Stimulated activated naive CD8-positive, alpha-beta T cell treated with anti-CD3 and anti-CD28 coated beads, Interleukin-15, amount 100 ng/mL, for 72 hours (primary cell): ENCODE data around the gene PCNT.

Experiments
- ATAC-seq: fragments of 150-1000 bp; cut with Tn5 transposase; 2 replicates; pipeline ENCODE4 v1.10.0; 2021; ENCODE audit warnings: mild to moderate bottlenecking, moderate library complexity
- DNase-seq, 2 donors: peaks; one replicate each; pipeline ENCODE4 v3.0.0; 2021 to 2022
- H3K27ac Mint-ChIP-seq, 2 donors: one replicate each; pipeline ENCODE4 v1.8.0; 2022; ENCODE audit warnings: mild to moderate bottlenecking in 2 of 2, mixed read lengths in 2 of 2, moderate library complexity in 2 of 2
- H3K27me3 Mint-ChIP-seq: one replicate; pipeline ENCODE4 v1.8.0; 2022; ENCODE audit warnings: mixed read lengths
- H3K4me1 Mint-ChIP-seq: one replicate; pipeline ENCODE4 v1.8.0; 2022; ENCODE audit warnings: mild to moderate bottlenecking, mixed read lengths
- H3K4me3 Mint-ChIP-seq, 2 donors: one replicate each; pipeline ENCODE4 v1.8.0; 2022; ENCODE audit warnings: mild to moderate bottlenecking in 2 of 2, mixed read lengths in 2 of 2, moderate library complexity in 1 of 2
- H3K9me3 Mint-ChIP-seq, 2 donors: one replicate each; pipeline ENCODE4 v1.8.0; 2022; ENCODE audit warnings: mixed read lengths in 2 of 2

The PCNT gene

GRCh38 chr21:46374761-46375389, 50.9 kb downstream of the PCNT start:
- no peaks in the 10 kb centered on the region for H3K27me3 Mint-ChIP-seq
- peaks cover 0 to 10% of the 10 kb centered on the region in 2 donors for H3K9me3 Mint-ChIP-seq
- no peak overlapping the region for H3K27ac Mint-ChIP-seq
- DNase-seq (no peak), ATAC-seq (no peak)
- peaks cover 16% of the 10 kb centered on the region for H3K4me1 Mint-ChIP-seq
- H3K4me3 Mint-ChIP-seq = no peak overlapping the region

- Mint-ChIP-seq H3K4me3 (no peak overlapping the region), H3K4me1 (peaks cover 8% of the 10 kb centered on the region), H3K27ac (no peak overlapping the region), H3K9me3 (peaks cover 0 to 10% of the 10 kb centered on the region in 2 donors), H3K27me3 (no peaks in the 10 kb centered on the region)
- DNase-seq (no peak), ATAC-seq (no peak)
Observed at GRCh38 chr21:46375560-46376230, 51.7 kb downstream of the PCNT start.

- Mint-ChIP-seq H3K27ac (peak overlapping the region in 1 of 2 donors; percentile 67), H3K4me3 (no peak overlapping the region), H3K4me1 (peaks cover 7% of the 10 kb centered on the region), H3K27me3 (no peaks in the 10 kb centered on the region), H3K9me3 (peaks cover 0 to 10% of the 10 kb centered on the region in 2 donors)
- no peak for ATAC-seq
- DNase-seq = no peak
Observed at GRCh38 chr21:46376231-46376628, 52.3 kb downstream of the PCNT start.

- DNase-seq (no peak), ATAC-seq (no peak)
- Mint-ChIP-seq H3K27ac (peak overlapping the region in 1 of 2 donors; percentile 67), H3K4me1 (no peaks in the 10 kb centered on the region), H3K9me3 (peaks cover 5 to 17% of the 10 kb centered on the region in 2 donors), H3K4me3 (no peak overlapping the region), H3K27me3 (no peaks in the 10 kb centered on the region)
Observed at GRCh38 chr21:46376856-46377453, 53.0 kb downstream of the PCNT start.

GRCh38 chr21:46377789-46378188, 53.8 kb downstream of the PCNT start:
- DNase-seq (no peak), ATAC-seq (no peak)
- H3K4me1 Mint-ChIP-seq = no peaks in the 10 kb centered on the region
- no peaks in the 10 kb centered on the region for H3K27me3 Mint-ChIP-seq
- peaks cover 9 to 25% of the 10 kb centered on the region in 2 donors for H3K9me3 Mint-ChIP-seq
- H3K4me3 Mint-ChIP-seq = no peak overlapping the region
- H3K27ac Mint-ChIP-seq = no peak overlapping the region

- Mint-ChIP-seq H3K4me1 (no peaks in the 10 kb centered on the region), H3K9me3 (peaks cover 9 to 38% of the 10 kb centered on the region in 2 donors), H3K27ac (no peak overlapping the region), H3K4me3 (no peak overlapping the region), H3K27me3 (no peaks in the 10 kb centered on the region)
- no peak for ATAC-seq
- DNase-seq = no peak
Observed at GRCh38 chr21:46379105-46379504, 55.1 kb downstream of the PCNT start.

- ATAC-seq (no peak), DNase-seq (no peak)
- Mint-ChIP-seq H3K27ac (peak overlapping the region in 1 of 2 donors; percentile 87), H3K27me3 (no peaks in the 10 kb centered on the region), H3K4me3 (no peak overlapping the region), H3K4me1 (no peaks in the 10 kb centered on the region), H3K9me3 (peaks cover 9 to 42% of the 10 kb centered on the region in 2 donors)
Observed at GRCh38 chr21:46379691-46380090, 55.7 kb downstream of the PCNT start.

GRCh38 chr21:46381541-46381940, 57.6 kb downstream of the PCNT start:
- Mint-ChIP-seq H3K27me3 (no peaks in the 10 kb centered on the region), H3K27ac (peak overlapping the region in 1 of 2 donors; percentile 19), H3K4me3 (no peak overlapping the region), H3K9me3 (peaks cover 9 to 42% of the 10 kb centered on the region in 2 donors), H3K4me1 (peaks cover 4% of the 10 kb centered on the region)
- DNase-seq = no peak
- no peak for ATAC-seq

- ATAC-seq = no peak
- no peak overlapping the region for H3K27ac Mint-ChIP-seq
- peaks cover 9 to 36% of the 10 kb centered on the region in 2 donors for H3K9me3 Mint-ChIP-seq
- no peak for DNase-seq
- H3K27me3 Mint-ChIP-seq = no peaks in the 10 kb centered on the region
- no peak overlapping the region for H3K4me3 Mint-ChIP-seq
- peaks cover 9% of the 10 kb centered on the region for H3K4me1 Mint-ChIP-seq
Observed at GRCh38 chr21:46384556-46384955, 60.6 kb downstream of the PCNT start.

- Mint-ChIP-seq H3K9me3 (peaks cover 9 to 33% of the 10 kb centered on the region in 2 donors), H3K27ac (no peak overlapping the region), H3K4me1 (peaks cover 9% of the 10 kb centered on the region), H3K4me3 (no peak overlapping the region), H3K27me3 (no peaks in the 10 kb centered on the region)
- ATAC-seq (no peak), DNase-seq (no peak)
Observed at GRCh38 chr21:46385846-46386733, 62.1 kb downstream of the PCNT start.

GRCh38 chr21:46386734-46387088, 62.8 kb downstream of the PCNT start:
- no peaks in the 10 kb centered on the region for H3K27me3 Mint-ChIP-seq
- H3K27ac Mint-ChIP-seq = peak overlapping the region in 1 of 2 donors; percentile 92
- peaks cover 9% of the 10 kb centered on the region for H3K4me1 Mint-ChIP-seq
- DNase-seq (no peak), ATAC-seq (no peak)
- H3K4me3 Mint-ChIP-seq = no peak overlapping the region
- H3K9me3 Mint-ChIP-seq = peaks cover 7 to 28% of the 10 kb centered on the region in 2 donors

GRCh38 chr21:46388206-46388880, 64.4 kb downstream of the PCNT start:
- H3K27ac Mint-ChIP-seq = no peak overlapping the region
- DNase-seq = no peak
- H3K4me3 Mint-ChIP-seq = no peak overlapping the region
- peaks cover 0 to 12% of the 10 kb centered on the region in 2 donors for H3K9me3 Mint-ChIP-seq
- peaks cover 9% of the 10 kb centered on the region for H3K4me1 Mint-ChIP-seq
- no peak for ATAC-seq
- H3K27me3 Mint-ChIP-seq = no peaks in the 10 kb centered on the region

- Mint-ChIP-seq H3K4me1 (peaks cover 9% of the 10 kb centered on the region), H3K27ac (no peak overlapping the region), H3K9me3 (peaks cover 0 to 6% of the 10 kb centered on the region in 2 donors), H3K27me3 (no peaks in the 10 kb centered on the region), H3K4me3 (no peak overlapping the region)
- DNase-seq = no peak
- ATAC-seq = no peak
Observed at GRCh38 chr21:46388896-46389295, 64.9 kb downstream of the PCNT start.

- Mint-ChIP-seq H3K9me3 (no peaks in the 10 kb centered on the region), H3K27ac (peak overlapping the region; percentile 82 to 83), H3K4me3 (no peak overlapping the region), H3K4me1 (peaks cover 9% of the 10 kb centered on the region), H3K27me3 (no peaks in the 10 kb centered on the region)
- DNase-seq = no peak
- ATAC-seq = no peak
Observed at GRCh38 chr21:46390603-46391545, 66.9 kb downstream of the PCNT start.
